Chondrocyte (in vitro differentiated cells): ENCODE data around the gene ALDH1L1. TPM values are rescaled to one million over a fixed set of nuclear protein-coding genes. Genes with fewer than 3 reads are reported as not detected.

Source experiments
- DNase-seq: peaks from one replicate; pipeline ENCODE4 v3.0.0; 2021; ENCODE audit warnings: mixed read lengths, low spot score
- H3K27ac Mint-ChIP-seq: one replicate; pipeline ENCODE4 v1.8.0; 2021; ENCODE audit warnings: mild to moderate bottlenecking, moderate library complexity, mixed read lengths; ENCODE audit not compliant: unreplicated experiment
- H3K27me3 Mint-ChIP-seq: 2 replicates; pipeline ENCODE4 v1.8.0; 2021; ENCODE audit warnings: low read depth, mixed read lengths
- H3K36me3 Mint-ChIP-seq: 2 replicates; pipeline ENCODE4 v1.8.0; 2021; ENCODE audit warnings: low read depth, mixed read lengths
- H3K4me1 Mint-ChIP-seq: 2 replicates; pipeline ENCODE4 v1.8.0; 2021; ENCODE audit warnings: low read depth, mild to moderate bottlenecking, mixed read lengths
- H3K4me3 Mint-ChIP-seq: one replicate; pipeline ENCODE4 v1.8.0; 2021; ENCODE audit warnings: mild to moderate bottlenecking, moderate library complexity, mixed read lengths; ENCODE audit not compliant: unreplicated experiment
- H3K9me3 Mint-ChIP-seq: 2 replicates; pipeline ENCODE4 v1.8.0; 2021; ENCODE audit warnings: low read depth, mixed read lengths
- total RNA-seq: library from RNA; stranded (reverse); gene quantifications from 3 replicates; pipeline ENCODE4 v1.2.1, GENCODE V29; 2021
- TF ChIP-seq, protein P1 (sequence below): fragments of 200-600 bp; sonication (generic); IDR thresholded peaks from 2 replicates; pipeline ENCODE4 v1.5.0; 2021; ENCODE audit warnings: antibody characterized with exemption, mild to moderate bottlenecking, moderate library complexity

Gene ALDH1L1
- total RNA-seq, 1 donor from 2014 or later = 0.60 TPM

DNA sequence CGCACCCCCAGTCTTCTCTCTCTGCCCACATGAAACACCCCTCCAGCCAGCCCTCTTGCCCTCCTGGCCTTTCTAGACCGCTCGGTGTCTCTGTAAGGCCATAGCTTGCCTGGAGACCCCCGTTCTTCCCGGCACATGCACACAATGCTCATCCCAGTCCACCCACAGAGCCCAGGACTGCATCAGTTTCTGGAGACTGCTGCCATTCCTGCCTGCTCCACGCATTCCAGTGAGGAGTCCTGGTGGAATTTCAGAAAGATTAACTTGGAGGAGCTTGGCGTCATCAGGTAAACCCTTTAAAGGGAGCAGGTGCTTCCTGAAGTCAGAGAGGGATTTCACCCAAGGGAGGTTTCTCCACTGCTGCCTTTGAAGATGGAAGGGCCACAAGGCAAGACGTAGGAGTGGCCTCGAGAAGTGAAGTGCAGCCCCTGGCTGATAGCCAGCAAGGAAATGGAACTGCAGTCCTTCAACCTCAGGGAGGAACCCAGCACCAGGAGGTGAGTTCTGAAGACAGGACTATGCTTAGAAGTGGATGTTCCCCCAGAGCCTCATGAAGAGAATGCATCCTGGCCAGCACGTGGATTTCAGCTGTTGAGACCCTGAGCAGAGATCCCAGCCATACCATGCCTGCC is 115.6 kb downstream of the ALDH1L1 start:
- TF ChIP-seq, protein P1, sequence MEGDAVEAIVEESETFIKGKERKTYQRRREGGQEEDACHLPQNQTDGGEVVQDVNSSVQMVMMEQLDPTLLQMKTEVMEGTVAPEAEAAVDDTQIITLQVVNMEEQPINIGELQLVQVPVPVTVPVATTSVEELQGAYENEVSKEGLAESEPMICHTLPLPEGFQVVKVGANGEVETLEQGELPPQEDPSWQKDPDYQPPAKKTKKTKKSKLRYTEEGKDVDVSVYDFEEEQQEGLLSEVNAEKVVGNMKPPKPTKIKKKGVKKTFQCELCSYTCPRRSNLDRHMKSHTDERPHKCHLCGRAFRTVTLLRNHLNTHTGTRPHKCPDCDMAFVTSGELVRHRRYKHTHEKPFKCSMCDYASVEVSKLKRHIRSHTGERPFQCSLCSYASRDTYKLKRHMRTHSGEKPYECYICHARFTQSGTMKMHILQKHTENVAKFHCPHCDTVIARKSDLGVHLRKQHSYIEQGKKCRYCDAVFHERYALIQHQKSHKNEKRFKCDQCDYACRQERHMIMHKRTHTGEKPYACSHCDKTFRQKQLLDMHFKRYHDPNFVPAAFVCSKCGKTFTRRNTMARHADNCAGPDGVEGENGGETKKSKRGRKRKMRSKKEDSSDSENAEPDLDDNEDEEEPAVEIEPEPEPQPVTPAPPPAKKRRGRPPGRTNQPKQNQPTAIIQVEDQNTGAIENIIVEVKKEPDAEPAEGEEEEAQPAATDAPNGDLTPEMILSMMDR = no peak
- no peak for DNase-seq
- Mint-ChIP-seq H3K27me3 (no peaks in the 10 kb centered on the region), H3K36me3 (peaks cover 6% of the 10 kb centered on the region), H3K4me1 (peaks cover under 1% of the 10 kb centered on the region), H3K9me3 (no peaks in the 10 kb centered on the region), H3K4me3 (no peak overlapping the region), H3K27ac (no peak overlapping the region)

DNA sequence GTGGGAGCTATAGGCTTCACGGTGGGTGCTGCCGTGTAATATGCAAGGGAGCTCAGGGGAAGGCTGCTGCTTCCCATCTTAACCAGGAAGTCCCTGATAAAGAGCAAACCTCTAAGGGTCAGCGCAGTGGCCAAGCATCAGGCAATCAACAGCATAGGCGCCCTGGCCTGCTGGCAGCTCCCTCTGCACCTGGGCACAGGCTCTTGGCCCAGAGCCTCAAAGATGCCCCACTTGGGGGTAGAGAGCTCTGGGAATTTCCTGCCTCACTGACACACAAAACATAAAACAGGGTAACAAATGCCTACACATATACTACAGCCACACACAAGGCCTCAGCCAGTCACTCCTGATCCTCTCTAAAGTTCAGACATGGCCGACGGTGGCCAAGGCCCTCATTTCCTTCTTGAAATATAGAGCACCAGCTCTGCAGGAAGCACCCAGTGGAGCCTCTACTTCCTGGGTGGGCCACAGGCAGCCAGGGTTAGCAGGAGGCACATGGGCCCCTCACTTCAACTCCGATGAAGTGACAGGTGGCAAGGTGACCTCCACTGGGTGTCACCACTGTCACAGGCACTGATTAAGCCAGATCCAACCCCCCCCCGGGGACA is 116.9 kb downstream of the ALDH1L1 start:
- Mint-ChIP-seq H3K9me3 (no peaks in the 10 kb centered on the region), H3K27me3 (no peaks in the 10 kb centered on the region)
- TF ChIP-seq, protein P1 = no peak

GRCh38 chr3:126061301-126062032 is 118.9 kb downstream of the ALDH1L1 start:
- H3K27ac Mint-ChIP-seq = no peak overlapping the region
- H3K27me3 Mint-ChIP-seq = no peaks in the 10 kb centered on the region
- H3K9me3 Mint-ChIP-seq = no peaks in the 10 kb centered on the region
- H3K4me3 Mint-ChIP-seq = no peak overlapping the region
- H3K4me1 Mint-ChIP-seq = peaks cover 17% of the 10 kb centered on the region
- H3K36me3 Mint-ChIP-seq = peaks cover 2% of the 10 kb centered on the region
- DNase-seq = no peak
- TF ChIP-seq, protein P1 = no peak

More for the DNA sequence above, 116.9 kb downstream of the ALDH1L1 start:
- H3K4me1 Mint-ChIP-seq = peaks cover 6% of the 10 kb centered on the region
- peaks cover 6% of the 10 kb centered on the region for H3K36me3 Mint-ChIP-seq
- no peak overlapping the region for H3K27ac Mint-ChIP-seq
- DNase-seq = no peak
- no peak overlapping the region for H3K4me3 Mint-ChIP-seq

GRCh38 chr3:126060613-126061145 is 119.7 kb downstream of the ALDH1L1 start:
- no peak for DNase-seq
- Mint-ChIP-seq H3K36me3 (peaks cover 2% of the 10 kb centered on the region), H3K4me3 (no peak overlapping the region), H3K4me1 (peaks cover 17% of the 10 kb centered on the region), H3K27ac (no peak overlapping the region), H3K27me3 (no peaks in the 10 kb centered on the region), H3K9me3 (no peaks in the 10 kb centered on the region)
- TF ChIP-seq, protein P1 = no peak

DNA sequence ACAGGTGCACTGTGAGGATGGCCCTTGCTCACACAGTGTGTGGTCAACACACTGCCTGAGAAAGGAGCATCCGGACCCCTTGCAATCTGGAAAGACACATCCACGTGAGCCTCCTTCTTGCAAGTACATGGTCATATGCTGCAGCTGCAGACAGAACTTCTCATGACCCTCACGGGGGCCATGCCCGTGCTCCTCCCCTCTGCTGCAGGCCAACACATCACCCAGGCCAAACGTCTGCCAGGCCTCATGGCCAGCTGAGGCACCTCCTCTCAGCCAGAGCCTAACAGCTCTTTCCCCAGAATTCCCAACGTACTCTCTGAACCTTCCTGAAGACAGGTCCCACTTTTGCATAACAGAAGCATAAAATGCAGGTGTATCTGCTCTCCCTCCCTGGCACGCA is 121.7 kb downstream of the ALDH1L1 start:
- Mint-ChIP-seq H3K9me3 (no peaks in the 10 kb centered on the region), H3K36me3 (no peaks in the 10 kb centered on the region), H3K27ac (no peak overlapping the region)

More for the DNA sequence above, 121.7 kb downstream of the ALDH1L1 start:
- TF ChIP-seq, protein P1 = no peak
- Mint-ChIP-seq H3K4me1 (peaks cover 17% of the 10 kb centered on the region), H3K27me3 (no peaks in the 10 kb centered on the region), H3K4me3 (no peak overlapping the region)
- DNase-seq = no peak
